HCEC 1CT (cell line): ENCODE results near the gene GPRIN2.

Source experiments
- DNase-seq: peaks from one replicate; pipeline ENCODE4 v3.0.0-alpha.2; 2017

Gene GPRIN2

GRCh38 chr10:46547541-46548497 is 8.6 kb downstream of the GPRIN2 start:
- DNase-seq = no peak

- no peak for DNase-seq
Observed at GRCh38 chr10:46546591-46547540, 9.6 kb downstream of the GPRIN2 start.

DNA sequence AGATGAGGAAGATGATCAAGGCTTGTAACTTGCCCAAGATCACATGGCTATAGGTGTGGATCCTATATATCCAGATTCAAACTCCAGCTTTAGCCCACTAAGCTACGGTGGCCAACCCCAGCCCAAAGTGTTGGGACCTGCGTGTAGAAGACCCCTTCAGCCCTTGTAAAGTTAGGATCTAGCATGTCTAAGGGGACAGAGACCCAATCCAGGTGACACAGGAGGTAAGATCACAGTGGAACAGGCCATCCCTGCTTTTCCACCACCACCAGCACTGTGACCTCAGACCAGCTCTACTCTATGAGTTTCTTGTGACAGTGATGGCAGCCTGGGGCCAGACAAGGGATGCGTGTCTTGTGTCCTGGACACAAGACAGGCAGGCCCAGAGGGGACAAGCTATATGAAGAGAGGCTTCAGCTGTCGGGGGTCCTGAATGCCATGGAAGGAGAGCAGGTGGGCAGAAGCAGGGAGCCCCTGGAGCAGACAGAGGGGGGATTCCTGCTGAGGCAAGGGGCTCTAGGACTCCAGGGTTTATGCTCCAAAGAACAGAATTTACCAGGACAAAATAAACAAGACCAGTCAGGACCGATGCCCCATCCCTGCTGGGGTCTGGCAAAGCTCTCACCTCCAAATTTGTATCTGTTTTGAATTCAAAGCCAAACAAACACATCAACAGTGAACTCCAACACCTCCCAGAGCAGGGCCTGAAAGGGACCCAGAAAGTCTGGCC is 10.4 kb downstream of the GPRIN2 start:
- no peak for DNase-seq

- peak; percentile 39 for DNase-seq
Observed at GRCh38 chr10:46544989-46545791, 11.3 kb downstream of the GPRIN2 start.

DNA sequence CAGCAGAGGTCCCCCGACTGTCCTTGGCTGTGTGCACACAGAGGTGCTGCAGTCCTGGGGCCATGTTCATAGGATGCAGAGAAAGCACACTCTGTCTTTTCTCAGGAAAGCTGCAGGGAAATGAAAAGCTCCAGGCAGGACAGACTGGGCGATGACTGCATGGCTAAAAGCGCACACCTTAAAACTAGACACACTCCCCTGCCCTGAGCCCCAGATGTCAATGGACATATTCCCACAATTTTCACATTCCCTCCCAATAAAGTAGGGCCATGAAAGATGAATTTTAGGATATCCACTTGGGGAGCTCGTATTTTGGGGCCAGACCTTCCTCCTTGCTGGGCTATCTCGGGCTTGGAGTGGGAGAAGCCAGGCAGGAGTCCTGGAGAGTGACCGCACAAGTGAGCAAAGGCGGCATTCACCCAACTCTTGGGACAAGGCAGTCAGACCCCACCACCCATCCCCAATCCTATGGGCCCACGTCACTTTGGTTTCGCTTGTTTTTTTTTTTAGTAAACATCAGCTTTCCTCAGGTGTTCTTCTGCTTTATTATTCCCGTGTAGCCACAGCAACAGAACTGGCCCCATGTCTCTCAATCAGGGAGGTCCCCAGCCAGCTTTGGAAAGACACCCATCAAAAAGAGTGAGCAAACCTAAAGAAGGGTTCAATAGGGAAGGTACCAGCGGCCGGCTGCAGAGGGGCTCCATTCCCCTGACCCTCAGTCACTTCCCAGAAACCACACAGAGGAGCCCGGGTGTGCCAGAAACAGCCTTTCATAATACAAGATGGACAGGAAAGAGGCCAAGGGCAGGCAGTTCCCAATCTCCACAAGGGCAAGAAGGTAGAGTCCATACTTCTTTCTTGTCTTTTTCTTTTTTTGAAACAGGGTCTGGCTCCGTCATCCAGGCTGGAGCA is 12.7 kb downstream of the GPRIN2 start:
- no peak for DNase-seq

DNA sequence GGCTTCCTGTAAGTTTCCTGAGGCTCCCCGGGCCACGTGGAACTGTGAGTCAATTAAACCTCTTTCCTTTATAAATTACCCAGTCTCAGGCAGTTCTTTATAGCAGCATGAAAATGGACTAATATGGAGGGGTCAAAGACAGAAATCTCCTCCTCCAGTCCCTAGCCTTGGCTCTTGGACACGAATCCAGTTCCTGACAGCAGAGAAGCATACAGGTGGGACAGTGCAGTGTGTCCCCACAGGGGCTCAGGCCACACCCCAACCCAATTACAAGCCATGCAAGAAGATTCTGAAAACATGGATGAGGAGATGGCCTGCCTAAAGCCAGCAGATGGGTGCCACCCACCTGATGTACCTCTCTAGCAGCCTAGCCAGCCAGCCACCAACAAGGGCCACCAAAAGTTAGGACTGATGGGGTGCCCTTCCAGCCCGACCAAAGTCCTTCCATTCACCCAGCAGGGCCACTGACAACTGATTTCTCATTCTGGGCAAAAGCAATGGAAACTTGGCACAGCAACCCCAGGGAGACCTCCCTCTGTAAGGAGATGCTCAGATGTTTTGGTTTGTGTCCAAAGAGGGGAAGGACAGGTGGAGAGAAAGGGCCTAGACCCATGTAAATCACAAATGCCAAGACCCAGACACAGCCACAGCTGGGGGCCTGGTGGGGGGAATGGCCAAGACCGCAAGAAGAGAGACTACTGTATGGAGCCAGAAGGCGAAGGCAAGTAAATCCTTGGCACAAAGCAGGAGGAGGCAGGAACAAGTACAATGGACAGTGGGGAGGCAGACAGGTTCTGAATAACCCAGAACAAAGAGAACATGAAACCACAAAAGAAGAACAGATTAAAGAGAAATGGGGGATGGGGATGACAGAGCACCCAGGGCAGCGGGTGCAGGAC is 13.6 kb downstream of the GPRIN2 start:
- no peak for DNase-seq

DNA sequence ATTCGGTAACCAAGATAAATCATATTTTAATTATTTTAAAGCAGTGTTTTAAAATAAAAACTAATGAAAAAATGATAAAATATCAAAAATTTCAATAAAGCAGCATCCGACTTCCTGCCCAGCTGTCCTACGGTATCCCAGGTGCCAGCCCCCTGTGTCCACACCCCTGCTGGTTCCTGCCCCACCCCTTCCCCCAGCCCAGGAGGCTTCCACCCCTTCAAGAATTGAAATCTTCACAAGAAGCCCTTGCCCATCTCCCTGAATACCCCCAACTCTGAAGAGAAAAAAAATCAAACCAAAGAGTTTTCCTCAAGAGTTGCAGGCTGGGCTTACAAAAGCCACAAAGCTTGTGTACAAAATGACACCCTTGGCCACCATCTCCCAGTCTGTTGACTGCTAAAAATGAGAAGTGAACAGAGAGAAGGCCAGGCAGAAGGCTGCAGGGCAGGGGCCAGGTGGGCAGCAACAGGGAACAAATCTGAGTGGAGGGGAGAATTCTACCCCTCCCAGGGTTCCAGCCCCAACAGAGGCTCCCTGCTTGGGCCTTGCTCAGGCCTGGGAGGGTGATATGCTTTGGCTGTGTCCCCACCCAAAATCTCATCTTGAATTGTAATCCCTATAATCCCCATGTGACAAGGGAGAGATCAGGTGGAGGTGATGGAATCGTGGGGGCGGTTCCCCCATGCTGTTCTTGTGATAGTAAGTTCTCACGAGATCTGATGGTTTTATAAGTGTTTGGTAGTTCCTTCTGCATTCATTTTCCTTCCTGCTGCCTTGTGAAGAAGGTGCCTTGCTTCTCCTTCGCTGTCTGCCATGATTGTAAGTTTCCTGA is 14.5 kb downstream of the GPRIN2 start:
- no peak for DNase-seq

DNA sequence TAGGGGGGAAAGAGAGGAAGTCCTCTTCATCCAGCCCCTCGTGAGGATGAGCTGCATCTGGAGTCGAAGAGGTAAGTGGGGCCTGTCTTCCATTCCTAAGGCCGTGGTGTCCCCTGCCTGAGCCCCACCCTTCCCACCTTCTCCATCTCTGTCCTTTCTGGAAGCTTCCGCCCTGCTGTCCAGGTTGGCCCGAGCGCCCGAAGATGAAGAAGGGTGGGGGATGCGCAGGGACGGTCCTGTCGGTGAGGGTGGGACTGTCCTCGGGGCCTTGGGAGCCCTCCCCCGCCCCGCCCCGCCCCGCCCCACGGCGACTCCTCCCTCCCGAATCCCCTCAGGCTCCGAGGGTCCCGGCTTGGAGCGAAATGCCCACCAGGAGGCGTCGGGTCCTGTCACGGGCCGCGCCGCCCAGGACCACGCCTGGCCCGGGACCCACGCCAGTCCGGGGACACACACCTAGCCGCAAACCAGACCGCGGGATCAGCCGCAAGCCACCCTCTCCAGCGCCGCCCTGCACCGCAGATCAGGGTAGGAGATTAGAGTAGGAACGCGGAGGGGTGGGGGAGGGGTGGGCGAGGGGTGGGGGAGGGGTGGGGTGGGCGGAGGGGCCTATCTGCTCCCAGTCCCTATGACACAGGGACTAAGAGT is 15.3 kb downstream of the GPRIN2 start:
- no peak for DNase-seq

GRCh38 chr10:46540412-46541016 is 15.9 kb downstream of the GPRIN2 start:
- DNase-seq = no peak

- DNase-seq = peak; percentile 45
Observed at GRCh38 chr10:46539596-46540411, 16.7 kb downstream of the GPRIN2 start.

GRCh38 chr10:46538717-46539426 is 17.6 kb downstream of the GPRIN2 start:
- no peak for DNase-seq

DNA sequence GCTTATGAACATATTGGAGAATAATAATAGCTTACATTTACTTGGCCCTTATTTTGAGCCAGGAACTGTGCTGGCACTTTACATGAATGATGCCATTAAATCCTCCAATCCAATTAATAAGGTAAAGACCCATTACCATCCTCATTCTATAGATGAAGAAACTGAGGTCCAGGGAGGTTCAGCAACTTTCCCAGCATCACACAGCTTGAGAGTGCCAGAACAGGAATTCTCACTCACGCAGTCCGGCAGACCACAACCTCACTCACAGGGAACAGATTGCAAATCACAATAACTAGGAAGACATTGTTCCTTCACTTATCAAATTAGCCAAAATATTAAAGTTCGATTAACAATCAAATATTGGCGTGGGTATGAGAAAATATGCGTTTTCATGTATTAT is 18.3 kb downstream of the GPRIN2 start:
- no peak for DNase-seq

DNA sequence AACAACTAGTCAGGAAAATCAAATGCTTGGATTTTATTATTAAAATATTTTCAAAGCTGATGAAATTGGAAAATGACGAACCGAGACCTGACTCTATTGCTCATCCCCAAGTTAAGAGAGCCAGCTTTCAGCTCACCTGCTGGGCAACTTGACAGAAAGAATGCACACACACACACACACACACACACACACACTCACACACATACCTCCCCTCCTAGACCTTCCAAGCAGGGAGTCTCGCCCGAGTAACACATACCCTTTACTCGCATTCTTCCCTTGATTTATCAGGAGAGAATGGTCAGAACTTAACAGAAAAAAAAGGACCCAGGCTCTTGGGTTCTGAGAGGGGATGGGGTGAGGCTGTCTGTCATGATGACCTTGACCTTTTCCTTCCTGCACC is 19.1 kb downstream of the GPRIN2 start:
- DNase-seq = no peak

- no peak for DNase-seq
Observed at GRCh38 chr10:46536781-46537180, 19.7 kb downstream of the GPRIN2 start.

DNA sequence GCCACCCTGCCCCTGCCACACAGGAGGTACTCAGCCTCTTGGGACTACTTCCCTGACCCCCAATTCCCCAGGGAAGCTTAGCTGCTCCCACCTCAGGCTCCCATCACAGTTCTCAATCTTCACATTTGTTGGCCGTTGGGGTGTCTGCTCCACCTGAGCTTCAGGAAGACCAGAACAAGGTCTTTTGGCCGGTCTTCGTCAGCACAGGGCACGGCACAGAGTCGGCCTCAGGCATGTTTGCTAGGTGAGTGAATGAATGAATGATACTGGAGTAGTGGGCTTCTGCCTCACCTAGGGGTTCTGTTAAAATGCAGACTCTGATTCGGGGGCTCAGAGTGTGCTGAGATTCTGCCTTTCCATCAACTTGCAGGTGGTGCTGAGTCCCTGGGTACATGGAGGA is 20.3 kb downstream of the GPRIN2 start:
- DNase-seq = no peak

DNA sequence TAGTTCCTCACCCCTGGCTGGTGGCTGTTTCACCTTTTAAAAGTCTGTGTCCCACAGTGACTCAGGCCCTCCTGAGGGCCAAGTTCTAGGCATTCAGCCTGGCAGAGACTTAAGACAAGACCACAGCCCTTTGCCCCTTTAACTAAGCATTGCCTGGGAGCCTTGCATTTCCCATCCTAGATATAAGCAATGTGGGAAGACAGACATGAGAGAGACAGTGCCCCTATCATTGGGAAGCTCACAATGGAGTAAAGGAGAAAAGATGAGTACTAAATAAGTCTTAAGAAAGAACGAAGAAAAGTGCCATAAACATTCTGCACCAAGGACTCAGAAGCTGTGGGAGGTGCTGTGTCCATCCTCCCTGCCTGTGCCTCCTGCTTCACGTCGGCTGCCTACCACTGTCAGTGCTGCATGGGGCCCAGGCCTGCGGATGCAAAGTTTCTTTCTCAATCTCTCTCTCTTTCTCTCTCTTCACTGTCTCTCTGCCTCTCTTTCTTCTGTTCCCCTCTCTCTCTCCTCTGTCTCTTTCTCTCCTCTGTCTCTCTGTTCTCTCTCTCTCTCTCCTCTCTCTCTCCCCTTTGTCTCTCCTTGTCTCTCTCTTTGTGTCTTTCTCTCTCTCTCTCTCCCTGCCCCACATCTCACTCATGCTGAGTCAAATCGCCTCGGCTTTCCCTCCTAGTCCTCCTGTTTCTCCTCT is 21.5 kb downstream of the GPRIN2 start:
- DNase-seq = no peak
